HS-5 (cell line): ENCODE results near the gene IGF1R.

ENCODE experiments used
- DNase-seq: peaks from one replicate; pipeline ENCODE4 v3.0.0-alpha.2; 2012; ENCODE audit warnings: low read depth

IGF1R gene

DNA sequence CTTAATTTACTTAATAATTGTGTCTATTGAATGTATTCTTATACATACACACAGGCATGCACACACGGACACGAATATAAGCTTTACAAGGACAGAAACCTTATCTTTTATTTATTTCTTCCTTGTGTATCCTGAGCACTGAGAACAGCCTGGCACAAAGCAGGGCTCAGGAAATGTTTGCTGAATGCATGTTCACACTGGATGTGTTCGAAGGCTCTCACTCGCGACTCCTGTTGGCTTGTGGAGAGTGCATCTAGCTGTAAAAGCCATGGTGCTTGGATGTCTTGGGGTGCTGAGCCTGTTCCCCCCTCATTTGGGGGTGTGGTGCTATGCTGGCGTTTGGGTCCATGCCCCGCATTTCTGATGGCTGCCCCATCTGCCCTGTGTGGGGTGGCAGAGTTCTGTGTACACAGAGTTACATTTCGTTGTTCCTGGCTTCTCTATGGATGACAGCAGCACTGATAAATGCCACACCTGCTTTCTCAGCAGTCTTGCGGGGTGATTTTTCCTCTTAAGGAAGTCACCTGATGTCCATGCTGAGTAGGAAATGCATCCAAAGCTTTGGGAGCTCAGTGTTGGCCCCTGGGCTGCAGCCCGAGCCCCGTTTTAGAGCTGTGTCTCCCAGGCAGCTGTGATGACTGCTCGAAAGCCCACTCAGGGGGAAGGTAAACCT is 148.5 kb downstream of the IGF1R start:
- DNase-seq = no peak

DNA sequence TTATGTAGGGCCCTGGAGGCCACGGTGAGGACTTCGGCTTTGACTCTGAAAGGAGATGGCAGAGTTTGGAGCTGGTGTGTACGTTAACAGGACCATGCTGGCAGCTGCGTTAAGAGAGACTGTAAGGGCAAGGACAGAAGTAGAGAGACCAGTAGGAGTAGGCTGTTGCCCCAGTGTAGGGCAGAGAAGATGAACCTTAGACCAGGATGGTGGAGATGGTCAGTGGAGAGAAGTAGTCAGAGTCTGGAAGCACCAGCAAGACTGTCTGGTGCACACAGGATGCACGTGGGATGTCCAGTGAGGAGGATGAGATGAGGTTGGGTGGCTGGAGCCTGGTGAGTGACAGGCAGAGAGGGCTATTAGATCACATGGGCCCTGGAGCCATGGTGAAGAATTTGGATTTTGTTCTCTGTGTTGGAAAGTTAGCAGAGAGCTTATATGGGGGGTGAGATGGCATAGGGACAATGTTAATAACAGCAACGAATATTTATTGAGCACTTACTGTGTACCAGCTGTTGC is 150.1 kb downstream of the IGF1R start:
- no peak for DNase-seq

DNA sequence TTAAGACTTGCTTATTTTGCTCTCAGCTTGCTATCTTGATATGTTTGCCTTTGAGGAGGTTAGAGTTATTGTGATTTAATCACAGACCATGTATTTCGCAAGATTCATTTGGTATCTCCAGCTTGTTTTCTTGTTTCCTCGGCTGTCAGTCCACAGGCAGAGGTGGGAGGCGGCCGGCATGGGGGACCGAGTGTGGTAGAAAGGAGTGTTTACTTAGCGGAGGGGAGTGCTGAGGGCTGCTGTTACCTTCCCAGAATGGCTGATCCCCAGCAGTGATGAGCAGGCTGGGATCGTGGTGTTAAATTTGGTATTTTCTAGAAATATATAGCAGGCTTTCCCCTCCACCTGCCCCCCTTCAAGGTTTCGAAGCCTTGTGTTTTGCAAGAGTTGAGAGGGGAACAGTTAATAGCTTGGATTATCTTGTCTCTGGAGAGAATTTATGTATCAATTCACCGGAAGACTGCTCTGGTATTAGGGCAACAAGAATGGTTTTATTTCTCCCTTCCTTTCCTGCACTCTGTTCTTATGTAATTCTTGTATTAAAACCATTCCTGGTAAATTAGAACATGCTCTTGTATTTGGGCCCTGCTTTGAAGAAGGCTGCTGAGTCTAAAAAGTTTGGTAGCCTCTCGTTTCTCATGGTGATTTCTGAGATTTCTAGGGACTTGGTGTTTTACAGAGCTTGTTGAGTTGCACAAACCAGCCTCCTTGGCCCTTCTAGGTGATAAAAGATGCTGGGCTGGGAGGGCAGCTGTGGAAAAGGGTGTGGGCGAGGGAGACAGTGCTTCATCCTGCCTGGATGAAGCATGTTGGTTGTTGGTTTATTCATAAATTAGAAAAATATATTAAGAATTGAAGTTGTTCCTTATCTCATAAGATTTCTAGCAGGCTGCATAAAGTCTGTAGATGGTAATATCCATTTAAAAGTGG is 151.4 kb downstream of the IGF1R start:
- no peak for DNase-seq

- peak; percentile 52 for DNase-seq
These were observed 152.3 kb downstream of the IGF1R start for GRCh38 chr15:98800437-98801233.

GRCh38 chr15:98801234-98801561 is 152.9 kb downstream of the IGF1R start:
- no peak for DNase-seq

GRCh38 chr15:98802187-98802586 is 153.8 kb downstream of the IGF1R start:
- DNase-seq = no peak

DNA sequence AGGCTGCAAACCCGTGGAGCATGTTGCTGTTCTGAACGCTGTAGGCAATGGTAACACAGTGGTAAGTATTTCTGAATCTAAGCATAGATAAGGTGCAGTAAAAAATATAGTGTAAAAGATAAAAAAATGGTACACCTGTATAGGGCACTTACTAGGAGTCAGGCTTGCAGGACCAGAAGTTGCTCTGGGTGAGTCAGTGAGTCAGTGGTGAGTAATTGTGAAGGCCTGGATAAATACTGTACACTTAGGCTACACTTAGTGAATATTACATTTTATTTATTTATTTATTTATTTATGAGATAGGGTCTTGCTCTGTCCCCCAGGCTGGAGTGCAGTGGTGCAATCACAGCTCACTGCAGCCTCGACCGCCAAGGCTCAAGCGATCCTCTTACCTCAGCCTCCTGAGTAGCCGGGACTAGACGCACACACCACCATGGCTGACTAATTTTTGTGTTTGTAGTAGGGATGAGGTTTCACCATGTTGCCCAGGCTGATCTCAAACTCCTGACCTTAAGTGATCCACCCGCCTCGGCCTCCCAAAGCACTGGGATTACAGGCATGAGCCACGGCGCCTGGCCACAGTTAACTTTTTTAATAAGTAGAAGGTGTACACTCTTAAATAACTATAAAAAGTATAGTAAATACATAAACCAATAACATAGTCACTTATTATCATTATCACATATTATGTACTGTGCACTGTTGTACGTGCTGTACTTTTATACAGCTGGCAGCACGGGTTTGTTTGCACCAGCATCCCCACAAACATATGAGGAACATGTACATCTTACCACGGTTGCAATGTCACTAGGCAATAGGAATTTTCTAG is 155.1 kb downstream of the IGF1R start:
- no peak for DNase-seq

DNA sequence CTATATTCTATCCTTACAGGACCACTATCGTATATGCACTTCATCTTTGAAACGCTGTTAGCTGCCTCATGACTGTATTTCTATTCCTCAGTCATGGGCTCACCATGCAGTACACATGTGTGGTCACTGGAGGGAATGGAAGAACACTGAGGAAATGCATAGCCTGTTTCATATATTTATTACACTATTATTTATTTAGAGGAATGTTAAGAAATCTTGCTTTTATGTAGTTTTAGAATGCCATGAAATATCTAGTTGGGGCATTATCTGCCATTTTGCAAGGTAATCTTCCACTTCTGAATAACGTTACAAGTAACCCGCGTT is 155.7 kb downstream of the IGF1R start:
- DNase-seq = no peak

- no peak for DNase-seq
These were observed 157.3 kb downstream of the IGF1R start for GRCh38 chr15:98805434-98806274.

DNA sequence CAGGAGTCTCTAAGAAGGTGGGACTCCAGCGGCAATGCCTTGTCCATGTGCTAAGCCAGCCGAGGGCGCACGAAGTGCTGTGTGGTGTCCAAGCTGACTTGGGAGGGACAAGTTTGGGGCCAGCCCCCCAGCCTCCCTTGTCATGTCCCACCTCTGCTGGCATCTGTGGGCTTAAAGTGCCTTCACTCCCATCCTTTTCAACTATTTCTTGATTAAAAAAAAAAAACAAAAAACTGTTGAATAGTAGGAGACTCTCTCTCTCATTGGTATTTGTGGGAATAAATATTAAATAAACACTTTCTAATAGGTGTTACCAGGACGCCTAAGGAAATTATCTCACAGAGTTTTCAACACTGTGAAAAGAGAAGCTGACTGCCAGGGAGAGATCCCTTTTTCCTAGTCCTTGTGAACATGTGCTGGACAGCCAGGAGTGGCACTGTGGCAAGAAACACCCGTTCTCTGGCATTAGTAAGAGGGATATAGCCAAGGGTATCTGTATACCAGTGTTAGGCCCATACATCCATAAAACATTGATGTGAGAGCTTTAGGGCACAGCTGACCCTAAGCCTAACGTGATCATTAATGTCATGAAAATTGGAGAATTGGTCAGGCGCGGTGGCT is 158.0 kb downstream of the IGF1R start:
- DNase-seq = no peak

DNA sequence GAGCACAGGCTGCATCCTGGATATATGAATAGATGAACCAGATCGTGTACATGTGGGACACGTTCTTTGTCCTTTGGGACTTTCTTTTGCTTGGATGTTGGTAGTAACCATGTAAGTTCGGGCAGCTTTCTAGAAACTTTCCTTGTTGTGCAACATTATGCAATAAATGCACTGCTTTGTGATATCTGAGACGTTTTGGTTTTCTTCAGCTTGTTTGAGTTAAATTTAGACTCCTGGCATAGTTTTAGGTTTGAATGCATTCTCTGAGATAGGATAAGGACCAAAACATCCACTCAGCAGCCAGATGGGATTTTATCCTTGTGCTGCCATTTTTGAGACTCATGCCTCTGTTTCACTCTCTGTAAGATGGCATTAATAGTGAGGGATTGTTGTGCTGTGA is 158.9 kb downstream of the IGF1R start:
- no peak for DNase-seq

- DNase-seq = no peak
These were observed 160.9 kb downstream of the IGF1R start for GRCh38 chr15:98809273-98809672.

DNA sequence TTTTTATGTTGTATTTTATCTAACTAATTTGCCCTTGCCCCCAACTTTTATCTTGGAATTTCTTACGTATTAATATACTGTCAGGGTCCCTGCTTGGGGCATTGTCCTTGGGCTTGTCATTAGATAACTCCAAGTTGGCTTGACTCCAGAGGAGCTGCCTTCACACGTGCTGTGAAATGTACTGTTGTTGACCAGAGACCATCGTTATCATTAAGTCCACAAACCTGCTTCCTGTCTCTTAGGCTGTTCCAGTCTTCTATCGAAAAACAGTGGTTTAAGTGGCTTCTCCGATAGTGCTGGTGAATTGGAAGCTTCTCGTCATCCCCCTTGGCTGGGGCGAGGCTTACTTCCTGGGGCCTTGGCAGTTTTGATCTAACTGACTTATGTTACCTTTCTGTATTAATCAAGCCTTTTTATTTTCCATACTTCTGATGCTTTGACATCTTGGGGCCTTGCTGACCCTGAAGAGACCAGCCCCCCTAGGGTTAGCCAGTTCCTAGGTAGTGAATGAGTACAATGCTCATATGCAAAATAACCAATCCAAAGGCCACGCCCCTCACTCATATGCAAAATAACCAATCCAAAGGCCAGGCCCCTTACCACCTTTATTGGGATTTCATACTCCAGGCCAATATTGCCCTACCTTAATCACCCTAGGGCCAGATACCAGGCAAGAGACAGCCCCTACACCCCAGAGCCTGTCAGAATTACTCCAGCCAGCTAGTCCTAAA is 164.5 kb downstream of the IGF1R start:
- DNase-seq = no peak

DNA sequence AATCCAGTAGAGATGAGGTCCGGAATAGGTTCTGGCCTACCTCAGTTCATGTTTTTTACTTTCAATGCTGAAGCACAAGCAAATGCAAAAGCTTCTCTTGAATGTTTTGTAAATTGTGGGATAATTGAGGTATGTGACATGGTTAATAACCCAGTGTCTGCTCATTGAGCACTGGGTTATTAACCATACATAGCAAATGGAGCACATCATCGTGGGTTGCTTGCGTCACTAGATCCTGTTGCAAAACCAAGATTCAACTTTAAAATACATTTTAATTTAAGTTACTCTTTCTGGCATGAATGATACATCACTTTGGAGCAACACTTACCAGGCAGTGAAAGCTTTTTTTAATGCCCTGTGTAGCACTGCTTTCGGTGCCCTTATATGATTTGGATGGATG is 165.6 kb downstream of the IGF1R start:
- no peak for DNase-seq

DNA sequence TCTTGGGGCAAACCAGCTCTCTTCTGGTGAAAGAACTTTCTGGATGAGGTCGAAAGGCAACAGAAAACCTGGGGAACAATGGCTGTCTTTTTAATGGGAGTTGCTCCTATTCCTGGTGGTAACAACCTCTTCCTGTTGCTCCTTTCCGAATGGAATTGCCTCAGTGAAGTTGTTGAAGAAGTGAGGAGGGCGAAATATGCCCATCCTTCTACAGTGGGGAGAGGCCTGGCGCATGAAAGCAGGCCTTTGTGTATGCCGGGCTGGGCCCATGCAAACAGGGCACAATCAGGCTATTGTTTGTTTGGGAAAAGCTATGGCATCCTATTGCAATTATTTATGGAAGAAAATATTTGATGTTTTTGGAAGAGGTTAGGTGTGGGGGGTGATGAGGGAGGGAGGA is 166.9 kb downstream of the IGF1R start:
- DNase-seq = no peak

GRCh38 chr15:98817745-98818144 is 169.4 kb downstream of the IGF1R start:
- DNase-seq = no peak

- peak; percentile 64 for DNase-seq
These were observed 174.7 kb downstream of the IGF1R start for GRCh38 chr15:98823012-98823458.

- no peak for DNase-seq
These were observed 175.3 kb downstream of the IGF1R start for GRCh38 chr15:98823616-98824015.

DNA sequence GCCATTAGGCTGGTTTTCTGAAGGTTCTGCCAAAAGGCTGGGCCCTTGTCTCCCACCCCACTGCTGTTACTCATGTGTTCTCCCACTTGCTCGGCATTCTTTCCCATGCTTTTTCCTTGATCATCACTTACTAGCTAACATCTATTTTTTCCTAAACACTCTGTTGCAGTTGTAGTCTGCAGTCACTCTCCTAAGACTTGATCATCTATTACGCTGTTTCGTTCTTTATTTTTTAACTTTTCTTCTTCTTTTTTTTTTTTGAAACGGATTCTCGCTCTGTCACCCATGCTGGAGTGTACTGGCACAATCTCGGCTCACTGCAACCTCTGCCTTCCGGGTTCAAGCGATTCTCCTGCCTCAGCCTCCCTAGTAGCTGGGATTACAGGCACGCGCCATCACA is 176.3 kb downstream of the IGF1R start:
- no peak for DNase-seq

- DNase-seq = no peak
These were observed 178.3 kb downstream of the IGF1R start for GRCh38 chr15:98826658-98827057.
